Neuronal stem cell (in vitro differentiated cells): ENCODE measurements around the gene TRPC4AP.

ENCODE experiments used
- DNase-seq: peaks from one replicate; pipeline ENCODE4 v3.0.0-alpha.2; 2013; ENCODE audit warnings: low spot score
- H2AFZ ChIP-seq: one replicate; pipeline ENCODE4 v1.6.1; 2013; ENCODE audit warnings: mild to moderate bottlenecking, low read length, inconsistent platforms
- H2AK5ac ChIP-seq: 2 replicates; pipeline ENCODE4 v1.6.1; 2013; ENCODE audit warnings: low read depth, mild to moderate bottlenecking, inconsistent platforms, low read length, moderate library complexity, mixed read lengths
- H2BK120ac ChIP-seq: 2 replicates; pipeline ENCODE4 v1.6.1; 2013; ENCODE audit warnings: low read depth, mild to moderate bottlenecking, inconsistent platforms, low read length, moderate library complexity, mixed read lengths
- H2BK12ac ChIP-seq: one replicate; pipeline ENCODE4 v1.6.1; 2013; ENCODE audit warnings: low read length, inconsistent platforms
- H2BK15ac ChIP-seq: 2 replicates; pipeline ENCODE4 v1.6.1; 2013; ENCODE audit warnings: mild to moderate bottlenecking, low read length, inconsistent platforms, mixed read lengths
- H2BK5ac ChIP-seq: one replicate; pipeline ENCODE4 v1.6.1; 2013; ENCODE audit warnings: inconsistent platforms, mild to moderate bottlenecking, low read length, moderate library complexity
- H3K14ac ChIP-seq: one replicate; pipeline ENCODE4 v1.6.1; 2013; ENCODE audit warnings: low read length, inconsistent platforms
- H3K18ac ChIP-seq: 2 replicates; pipeline ENCODE4 v1.6.1; 2013; ENCODE audit warnings: low read length, inconsistent platforms
- H3K23ac ChIP-seq: 2 replicates; pipeline ENCODE4 v1.6.1; 2013; ENCODE audit warnings: low read depth, mild to moderate bottlenecking, mixed read lengths, low read length, inconsistent platforms; ENCODE audit not compliant: poor library complexity
- H3K27ac ChIP-seq: replicated peaks from 3 replicates; pipeline ENCODE4 v1.5.1; 2013; ENCODE audit warnings: low read length, inconsistent platforms
- H3K27me3 ChIP-seq, 3 experiments: 2 replicates each; pipeline ENCODE4 v1.6.1; 2013; ENCODE audit warnings: low read length in 3 of 3, mild to moderate bottlenecking in 2 of 3, inconsistent platforms in 1 of 3, low read depth in 1 of 3, mixed read lengths in 1 of 3, moderate library complexity in 1 of 3; ENCODE audit not compliant: control insufficient read depth in 3 of 3, insufficient read depth in 3 of 3
- H3K36me3 ChIP-seq, 2 donors: replicated peaks in 1 of 2; 2 replicates each; pipeline ENCODE4 v1.6.1; 2013; ENCODE audit warnings: low read length in 2 of 2; ENCODE audit not compliant: control insufficient read depth in 2 of 2, insufficient read depth in 2 of 2
- H3K4ac ChIP-seq: 2 replicates; pipeline ENCODE4 v1.6.1; 2013; ENCODE audit warnings: inconsistent platforms, mild to moderate bottlenecking, low read length, moderate library complexity
- H3K4me1 ChIP-seq, 2 donors: 1 replicate in 1 of 2; 2 replicates in 1 of 2; pipeline ENCODE4 v1.6.1; 2013; ENCODE audit warnings: low read length in 2 of 2, low read depth in 1 of 2; ENCODE audit not compliant: control insufficient read depth in 2 of 2, insufficient read depth in 1 of 2
- H3K4me2 ChIP-seq: one replicate; pipeline ENCODE4 v1.6.1; 2013; ENCODE audit warnings: mild to moderate bottlenecking, low read length, inconsistent platforms; ENCODE audit not compliant: insufficient read depth, poor library complexity, severe bottlenecking
- H3K4me3 ChIP-seq, 2 donors: 2 replicates each; pipeline ENCODE4 v1.5.1; 2013; ENCODE audit warnings: low read length in 2 of 2, mild to moderate bottlenecking in 2 of 2, inconsistent platforms in 1 of 2, moderate library complexity in 1 of 2
- H3K79me1 ChIP-seq: one replicate; pipeline ENCODE4 v1.6.1; 2013; ENCODE audit warnings: low read depth, mild to moderate bottlenecking, inconsistent platforms, low read length, moderate library complexity
- H3K9ac ChIP-seq: one replicate; pipeline ENCODE4 v1.6.1; 2013; ENCODE audit warnings: mild to moderate bottlenecking, low read depth, low read length, inconsistent platforms; ENCODE audit not compliant: poor library complexity
- H3K9me3 ChIP-seq, 2 donors: replicated peaks in 1 of 2; 2 replicates each; pipeline versions ENCODE3 to v1.6.1; 2013; ENCODE audit warnings: low read length in 2 of 2, mild to moderate bottlenecking in 2 of 2, inconsistent platforms in 1 of 2, low read depth in 1 of 2, mixed read lengths in 1 of 2, moderate library complexity in 1 of 2; ENCODE audit not compliant: control insufficient read depth in 2 of 2, insufficient read depth in 1 of 2
- H4K8ac ChIP-seq: one replicate; pipeline ENCODE4 v1.6.1; 2013; ENCODE audit warnings: low read depth, mild to moderate bottlenecking, inconsistent platforms, low read length, moderate library complexity
- H4K91ac ChIP-seq: one replicate; pipeline ENCODE4 v1.6.1; 2013; ENCODE audit warnings: low read length, low read depth, mild to moderate bottlenecking, inconsistent platforms; ENCODE audit not compliant: poor library complexity
- WGBS, 2 donors: extraction: QIAGEN DNeasy Blood & Tissue Kit; methylation state at CpG; one replicate each; pipeline ENCODE4 v1.1.7; 2013; ENCODE audit warnings: missing lambda C conversion rate in 2 of 2, mixed read lengths in 1 of 2; ENCODE audit not compliant: insufficient read length in 2 of 2, insufficient replicate concordance in 1 of 2; ENCODE audit errors: extremely low coverage in 2 of 2; 5-methylcytosine and 5-hydroxymethylcytosine counted together

The TRPC4AP gene

DNA sequence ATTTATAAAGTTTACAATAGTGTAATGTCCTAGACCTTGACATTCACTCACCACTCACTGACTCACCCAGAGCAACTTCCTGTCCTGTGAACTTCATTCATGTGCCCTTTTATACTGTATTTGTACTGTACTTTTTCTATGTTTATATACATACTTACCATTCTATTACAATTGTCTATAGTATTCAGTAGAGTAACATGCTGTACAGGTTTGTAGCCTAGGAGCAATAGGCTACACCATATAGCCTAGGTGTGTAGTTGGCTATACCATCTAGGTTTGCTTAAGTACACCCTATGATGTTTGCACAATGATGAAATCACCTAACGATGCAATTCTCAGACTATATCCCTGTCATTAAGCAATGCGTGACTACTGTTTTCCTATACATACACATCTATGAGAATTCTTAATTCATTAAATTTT lies 37.1 kb upstream of the TRPC4AP start:
- H2BK120ac ChIP-seq, result no peak overlapping the region
- no peak overlapping the region for H4K91ac ChIP-seq
- WGBS, 2 donors, result no CpG with 5 or more reads among the region's 2 CpGs
- no peaks in the 10 kb centered on the region for H3K4me1 ChIP-seq
- no peak overlapping the region for H3K14ac ChIP-seq
- H4K8ac ChIP-seq, result no peak overlapping the region
- H2BK15ac ChIP-seq, result no peak overlapping the region
- H2AFZ ChIP-seq, result no peak overlapping the region
- no peak overlapping the region for H3K9ac ChIP-seq
- H3K4ac ChIP-seq, result no peak overlapping the region
- DNase-seq, result no peak
- no peak overlapping the region for H3K27ac ChIP-seq
- no peak overlapping the region for H3K4me3 ChIP-seq
- H2AK5ac ChIP-seq, result no peak overlapping the region
- no peaks in the 10 kb centered on the region for H3K27me3 ChIP-seq
- H2BK12ac ChIP-seq, result no peak overlapping the region
- H3K4me2 ChIP-seq, result no peak overlapping the region
- H2BK5ac ChIP-seq, result no peak overlapping the region
- H3K79me1 ChIP-seq, result no peaks in the 10 kb centered on the region
- no peaks in the 10 kb centered on the region for H3K9me3 ChIP-seq
- peaks cover 4 to 16% of the 10 kb centered on the region in 2 donors for H3K36me3 ChIP-seq
- H3K23ac ChIP-seq, result no peak overlapping the region
- no peak overlapping the region for H3K18ac ChIP-seq

DNA sequence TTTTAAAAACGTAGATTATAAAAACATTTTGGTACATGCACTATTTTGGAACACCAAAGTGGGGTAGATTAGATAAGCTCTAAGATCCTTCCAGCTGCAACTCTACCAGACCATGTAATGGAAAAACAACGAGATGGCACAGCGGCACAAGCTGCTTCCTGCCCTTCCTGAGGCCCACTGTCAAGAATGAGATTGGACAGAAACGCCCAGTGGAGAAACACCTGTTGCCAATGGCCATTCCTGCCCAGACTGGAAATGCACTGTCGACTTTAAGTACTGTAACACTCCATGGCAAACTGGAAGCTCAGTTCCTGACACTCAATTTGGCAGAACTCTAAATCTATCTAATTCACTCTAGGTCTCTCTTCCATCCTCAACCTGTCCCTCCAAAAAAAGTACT lies 33.1 kb upstream of the TRPC4AP start:
- H2AFZ ChIP-seq, result no peak overlapping the region
- H3K4me2 ChIP-seq, result no peak overlapping the region
- no peak overlapping the region for H2BK15ac ChIP-seq
- no peak overlapping the region for H4K8ac ChIP-seq
- H2AK5ac ChIP-seq, result no peak overlapping the region
- no peaks in the 10 kb centered on the region for H3K79me1 ChIP-seq
- H3K27ac ChIP-seq, result no peak overlapping the region
- no peak overlapping the region for H3K18ac ChIP-seq
- H2BK12ac ChIP-seq, result no peak overlapping the region
- WGBS, 2 donors, result no CpG with 5 or more reads among the region's 5 CpGs
- H2BK120ac ChIP-seq, result no peak overlapping the region
- H3K27me3 ChIP-seq, result no peaks in the 10 kb centered on the region
- no peak overlapping the region for H3K9ac ChIP-seq
- no peak overlapping the region for H3K14ac ChIP-seq
- no peaks in the 10 kb centered on the region for H3K4me1 ChIP-seq
- H3K4ac ChIP-seq, result no peak overlapping the region
- no peak overlapping the region for H4K91ac ChIP-seq
- no peaks in the 10 kb centered on the region for H3K9me3 ChIP-seq
- H3K4me3 ChIP-seq, result no peak overlapping the region
- H3K23ac ChIP-seq, result no peak overlapping the region
- no peak for DNase-seq
- peaks cover 2 to 28% of the 10 kb centered on the region in 2 donors for H3K36me3 ChIP-seq
- H2BK5ac ChIP-seq, result no peak overlapping the region

GRCh38 chr20:35122756-35123405 lies 30.3 kb upstream of the TRPC4AP start:
- DNase-seq, result no peak

GRCh38 chr20:35121186-35121585 lies 28.6 kb upstream of the TRPC4AP start:
- H3K4ac ChIP-seq, result no peak overlapping the region
- H4K8ac ChIP-seq, result no peak overlapping the region
- no peak overlapping the region for H3K9ac ChIP-seq
- no peaks in the 10 kb centered on the region for H3K9me3 ChIP-seq
- H3K36me3 ChIP-seq, result peaks cover 0 to 40% of the 10 kb centered on the region in 2 donors
- no peak overlapping the region for H2BK12ac ChIP-seq
- H3K27me3 ChIP-seq, result no peaks in the 10 kb centered on the region
- no peaks in the 10 kb centered on the region for H3K79me1 ChIP-seq
- no peak overlapping the region for H2AK5ac ChIP-seq
- H3K4me3 ChIP-seq, result no peak overlapping the region
- H3K14ac ChIP-seq, result no peak overlapping the region
- H2BK15ac ChIP-seq, result no peak overlapping the region
- H3K4me1 ChIP-seq, result no peaks in the 10 kb centered on the region
- no peak overlapping the region for H2BK120ac ChIP-seq
- no peak overlapping the region for H2AFZ ChIP-seq
- no peak overlapping the region for H3K18ac ChIP-seq
- no peak overlapping the region for H3K4me2 ChIP-seq
- H3K27ac ChIP-seq, result no peak overlapping the region
- H4K91ac ChIP-seq, result no peak overlapping the region
- no CpG with 5 or more reads among the region's 7 CpGs for WGBS, 2 donors
- no peak for DNase-seq
- no peak overlapping the region for H2BK5ac ChIP-seq
- no peak overlapping the region for H3K23ac ChIP-seq

More at GRCh38 chr20:35122756-35123405, 30.3 kb upstream of the TRPC4AP start:
- Histone ChIP-seq H4K8ac (no peak overlapping the region), H3K9ac (no peak overlapping the region), H3K4me3 (no peak overlapping the region), H3K36me3 (peaks cover 2 to 39% of the 10 kb centered on the region in 2 donors), H3K14ac (no peak overlapping the region), H3K27ac (no peak overlapping the region), H2BK12ac (no peak overlapping the region), H3K18ac (no peak overlapping the region), H2AFZ (no peak overlapping the region), H3K4me1 (no peaks in the 10 kb centered on the region), H3K23ac (no peak overlapping the region), H2BK5ac (no peak overlapping the region), H2BK120ac (no peak overlapping the region), H3K4ac (no peak overlapping the region), H3K9me3 (no peaks in the 10 kb centered on the region), H3K79me1 (no peaks in the 10 kb centered on the region), H2BK15ac (no peak overlapping the region), H2AK5ac (no peak overlapping the region), H3K27me3 (no peaks in the 10 kb centered on the region), H4K91ac (no peak overlapping the region), H3K4me2 (no peak overlapping the region)
- no CpG with 5 or more reads among the region's 5 CpGs for WGBS, 2 donors
